ENCODE data around the gene RIC8A.
"Not testable (repeated sequence)": the region's sequence is repeated elsewhere in the genome, so short reads cannot be mapped to it uniquely, and the experiment has no call there.

GRCh38 chr11:238346-238745 is 30.8 kb downstream of the RIC8A start:
- TF ChIP-seq NFE2 (CRISPR knock-in tag; IDR thresholded peaks at IDR 0.05); ARID3A (IDR thresholded peaks at IDR 0.05; ENCODE audit: low read depth, low read length); ZNF790 (CRISPR knock-in tag; IDR thresholded peaks at IDR 0.05; ENCODE audit: borderline replicate concordance); PAXIP1 (CRISPR knock-in tag; conservative IDR thresholded peaks at IDR 0.05); E2F1 (CRISPR knock-in tag; IDR thresholded peaks at IDR 0.05); TARDBP (CRISPR knock-in tag; IDR thresholded peaks at IDR 0.05); ZNF431 (CRISPR knock-in tag; IDR thresholded peaks at IDR 0.05; ENCODE audit: borderline replicate concordance, low read depth); HDAC2 (CRISPR knock-in tag; IDR thresholded peaks at IDR 0.05); CTCF (CRISPR knock-in tag; IDR thresholded peaks at IDR 0.05); SAP130 (CRISPR knock-in tag; IDR thresholded peaks at IDR 0.05; ENCODE audit: low read depth); CBX5 (CRISPR knock-in tag; IDR thresholded peaks at IDR 0.05; ENCODE audit: borderline replicate concordance): not testable (repeated sequence)
